GM12878 (cell line): Measurements from ENCODE around the gene ARMH1. TPM values are rescaled to one million over a fixed set of nuclear protein-coding genes. Genes with fewer than 3 reads are reported as not detected.

Experiments used
- ATF7 ChIP-seq: fragments of 450-650 bp; IDR thresholded peaks from 2 replicates; pipeline ENCODE4 v1.6.1; 2016; ENCODE audit warnings: low read depth, mild to moderate bottlenecking
- BACH1 ChIP-seq: fragments of 450-650 bp; IDR thresholded peaks from 2 replicates; pipeline ENCODE4 v1.6.1; 2017; ENCODE audit warnings: mild to moderate bottlenecking, borderline replicate concordance
- CREB1 ChIP-seq: IDR thresholded peaks from 2 replicates; pipeline ENCODE4 v1.6.1; 2012; ENCODE audit warnings: low read depth, mild to moderate bottlenecking, inconsistent platforms
- E2F8 ChIP-seq: fragments of 450-650 bp; IDR thresholded peaks from 2 replicates; pipeline ENCODE4 v1.6.1; 2018; ENCODE audit warnings: mild to moderate bottlenecking, low read depth, moderate library complexity; ENCODE audit not compliant: partially characterized antibody
- ELK1 ChIP-seq: IDR thresholded peaks from 2 replicates; pipeline ENCODE4 v1.6.1; 2012; ENCODE audit warnings: low read depth, low read length, improper control_type of control experiment
- FOS ChIP-seq: IDR thresholded peaks from 3 replicates; pipeline ENCODE4 v1.6.1; 2011; ENCODE audit warnings: borderline replicate concordance; ENCODE audit not compliant: insufficient read length; ENCODE audit errors: extremely low read depth
- FOXM1 ChIP-seq: IDR thresholded peaks from 2 replicates; pipeline ENCODE4 v1.6.1; 2012; ENCODE audit warnings: low read depth, mild to moderate bottlenecking, inconsistent platforms, low read length, moderate library complexity
- IRF4 ChIP-seq: IDR thresholded peaks from 2 replicates; pipeline ENCODE4 v1.6.1; 2011; ENCODE audit warnings: low read depth, low read length
- MEF2B ChIP-seq: fragments of 450-650 bp; IDR thresholded peaks from 2 replicates; pipeline ENCODE4 v1.6.1; 2018; ENCODE audit warnings: mild to moderate bottlenecking, moderate library complexity; ENCODE audit not compliant: partially characterized antibody, poor library complexity, severe bottlenecking
- MLLT1 ChIP-seq: fragments of 450-650 bp; IDR thresholded peaks from 2 replicates; pipeline ENCODE4 v1.6.1; 2016; ENCODE audit warnings: mild to moderate bottlenecking
- NR2C1 ChIP-seq: fragments of 450-650 bp; IDR thresholded peaks from 2 replicates; pipeline ENCODE4 v1.6.1; 2017; ENCODE audit warnings: antibody characterized with exemption, mild to moderate bottlenecking, moderate library complexity
- NR2F1 ChIP-seq: fragments of 450-650 bp; conservative IDR thresholded peaks from 2 replicates; pipeline ENCODE4 v1.6.1; 2017; ENCODE audit warnings: mild to moderate bottlenecking
- NRF1 ChIP-seq: conservative IDR thresholded peaks from 2 replicates; pipeline ENCODE4 v1.6.1; 2011; ENCODE audit warnings: mild to moderate bottlenecking, low read depth, low read length, improper control_type of control experiment
- PRDM15 ChIP-seq: fragments of 450-650 bp; formaldehyde crosslinking; IDR thresholded peaks from 2 replicates; pipeline ENCODE4 v1.4.0; 2020; ENCODE audit warnings: mild to moderate bottlenecking, moderate library complexity
- RELA ChIP-seq: fragments of 450-650 bp; IDR thresholded peaks from 2 replicates; pipeline ENCODE4 v1.8.0; 2014; ENCODE audit warnings: borderline replicate concordance; ENCODE audit not compliant: partially characterized antibody
- SMC3 ChIP-seq: IDR thresholded peaks from 2 replicates; pipeline ENCODE4 v1.6.1; 2011; ENCODE audit warnings: low read length, improper control_type of control experiment, borderline replicate concordance
- SP1 ChIP-seq: IDR thresholded peaks from one replicate; pipeline ENCODE4 v1.6.1; 2011; ENCODE audit warnings: low read depth, low read length
- TCF3 ChIP-seq: IDR thresholded peaks from 2 replicates; pipeline ENCODE4 v1.6.1; 2012; ENCODE audit warnings: low read depth, mild to moderate bottlenecking, low read length, borderline replicate concordance; ENCODE audit not compliant: insufficient read depth
- YBX1 ChIP-seq: fragments of 450-650 bp; IDR thresholded peaks from 2 replicates; pipeline ENCODE4 v1.6.1; 2016; ENCODE audit warnings: antibody characterized with exemption
- polyA plus RNA-seq, 11 experiments: library from polyadenylated mRNA; depleted of rRNA in 4 of 11; unstranded in 6 of 11; stranded (reverse) in 5 of 11; fragments of >200 nt; fragmentation: Nextera tagmentation in 4 of 11; fragmentation: Illumina TruSeq in 1 of 11; extraction: Ambion mirVana in 4 of 11; extraction: Trizol in 1 of 11; gene quantifications; 1 replicate in 1 of 11; 2 replicates in 10 of 11; pipeline versions ENCODE4 v1.2.1 to v1.2.3, GENCODE V29; 2011 to 2016; ENCODE audit warnings: inconsistent platforms in 2 of 11, missing spikeins in 2 of 11, low read depth in 1 of 11
- total RNA-seq, 4 experiments: library from RNA; depleted of rRNA in 3 of 4; stranded (reverse); fragments of >200 nt in 3 of 4; fragmentation: Illumina TruSeq in 1 of 4; extraction: Trizol in 1 of 4; gene quantifications; 2 replicates each; pipeline versions ENCODE4 v1.2.1 to v1.2.3, GENCODE V29; 2013 to 2021

Gene ARMH1
- total and polyA plus RNA-seq, 10 of the 15 experiments (the other 5 are each of a cell fraction or from before 2014, with no cell fraction given) = 0.93 to 43.9 (median 8.2) TPM

- TF ChIP-seq TCF3 (peak; percentile 91; the same call in 1 of the 2 replicates), FOXM1 (peak; percentile 95), IRF4 (peak; percentile 42; the same call in 1 of the 2 replicates), SMC3 (peak; percentile 53; the same call in 1 of the 2 replicates), PRDM15 (peak; percentile 99), ATF7 (peak; percentile 78), FOS (no peak), SP1 (peak; percentile 60), NR2F1 (no peak), CREB1 (peak; percentile 74), YBX1 (no peak), NRF1 (no peak), BACH1 (peak; percentile 99), MEF2B (peak; percentile 89), MLLT1 (peak; percentile 96), RELA (peak; percentile 92), NR2C1 (no peak), E2F8 (no peak), ELK1 (no peak; the same call in 1 of the 2 replicates)
These were observed 56.4 kb downstream of the ARMH1 start, which contains the start of gene RNU5D-1 (continued) for GRCh38 chr1:44730741-44731512.
